HG02798 (cell line): ENCODE measurements around the gene PELI1.
"Not testable (repeated sequence)": the region's sequence is repeated elsewhere in the genome, so short reads cannot be mapped to it uniquely, and the experiment has no call there.

Experiments used
- ATAC-seq: cut with Tn5 transposase; IDR thresholded peaks from one replicate; pipeline ENCODE4 v1.9.1; 2021; ENCODE audit warnings: mild to moderate bottlenecking; ENCODE audit not compliant: unreplicated experiment, poor library complexity

The PELI1 gene

GRCh38 chr2:64094663-64095382, 49.4 kb downstream of the PELI1 start:
- ATAC-seq = no peak

GRCh38 chr2:64093341-64093740, 50.9 kb downstream of the PELI1 start:
- ATAC-seq = no peak

- peak; percentile 82 for ATAC-seq
Observed at GRCh38 chr2:64092502-64092901, 51.7 kb downstream of the PELI1 start.

DNA sequence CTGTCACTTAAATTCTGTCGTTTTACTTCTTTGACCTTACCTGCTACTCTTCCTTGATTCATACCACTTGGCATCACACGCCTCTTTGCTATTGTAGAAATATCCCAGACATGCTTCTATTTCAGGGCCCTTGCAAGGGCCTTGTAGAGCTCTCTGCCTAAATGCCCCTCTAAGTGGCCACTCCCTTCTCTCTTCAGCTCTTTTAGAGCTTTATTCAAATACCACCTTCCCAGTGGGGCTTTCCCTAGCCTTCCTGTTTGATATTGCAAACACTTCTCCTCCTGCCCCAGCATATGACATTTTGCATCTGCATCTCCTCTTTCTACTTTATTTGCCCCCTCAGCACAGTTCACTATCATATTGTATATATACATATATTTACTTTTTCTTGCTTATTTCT, 54.0 kb downstream of the PELI1 start:
- no peak for ATAC-seq

- no peak for ATAC-seq
Observed at GRCh38 chr2:64086347-64087082, 57.7 kb downstream of the PELI1 start.

- no peak for ATAC-seq
Observed at GRCh38 chr2:64085936-64086335, 58.3 kb downstream of the PELI1 start.

GRCh38 chr2:64081046-64081445, 63.2 kb downstream of the PELI1 start:
- ATAC-seq = no peak

GRCh38 chr2:64080179-64080578, 64.0 kb downstream of the PELI1 start:
- no peak for ATAC-seq

DNA sequence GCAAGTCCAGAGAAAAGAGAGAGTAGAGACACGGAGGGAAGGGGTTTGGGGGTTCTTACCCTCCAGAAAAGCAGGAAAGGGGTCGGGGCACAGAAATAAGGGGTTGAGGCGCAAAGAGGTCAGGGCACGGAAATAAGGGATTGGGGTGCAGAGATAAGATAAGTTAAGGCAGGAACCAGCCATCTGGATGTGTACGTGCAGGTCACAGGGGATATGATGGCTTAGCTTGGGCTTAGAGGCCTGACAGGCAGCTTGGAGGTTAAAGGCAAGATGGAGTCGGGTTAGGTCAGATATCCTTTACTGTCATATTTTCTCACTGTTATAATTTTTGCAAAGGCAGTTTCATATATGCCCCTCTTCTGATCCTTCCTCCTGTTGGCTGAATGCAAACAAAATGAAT, 64.5 kb downstream of the PELI1 start:
- not testable (repeated sequence) for ATAC-seq

- not testable (repeated sequence) for ATAC-seq
Observed at GRCh38 chr2:64076828-64077227, 67.4 kb downstream of the PELI1 start.

DNA sequence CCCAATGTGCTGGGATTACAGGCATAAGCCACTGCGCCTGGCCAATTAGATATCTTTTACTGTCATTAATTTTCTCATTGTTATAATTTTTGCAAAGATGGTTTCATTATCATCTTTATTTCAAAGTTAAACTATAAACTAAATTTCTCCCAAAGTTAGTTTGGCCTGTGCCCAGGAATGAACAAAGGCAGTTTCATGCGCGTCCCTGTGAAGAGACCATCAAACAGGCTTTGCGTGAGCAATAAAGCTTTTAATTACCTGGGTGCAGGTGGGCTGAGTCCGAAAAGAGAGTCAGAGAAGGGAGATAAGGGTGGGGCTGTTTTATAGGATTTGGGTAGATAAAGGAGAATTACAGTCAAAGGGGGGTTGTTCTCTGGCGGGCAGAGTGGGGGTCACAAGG, 69.6 kb downstream of the PELI1 start:
- ATAC-seq = not testable (repeated sequence)

DNA sequence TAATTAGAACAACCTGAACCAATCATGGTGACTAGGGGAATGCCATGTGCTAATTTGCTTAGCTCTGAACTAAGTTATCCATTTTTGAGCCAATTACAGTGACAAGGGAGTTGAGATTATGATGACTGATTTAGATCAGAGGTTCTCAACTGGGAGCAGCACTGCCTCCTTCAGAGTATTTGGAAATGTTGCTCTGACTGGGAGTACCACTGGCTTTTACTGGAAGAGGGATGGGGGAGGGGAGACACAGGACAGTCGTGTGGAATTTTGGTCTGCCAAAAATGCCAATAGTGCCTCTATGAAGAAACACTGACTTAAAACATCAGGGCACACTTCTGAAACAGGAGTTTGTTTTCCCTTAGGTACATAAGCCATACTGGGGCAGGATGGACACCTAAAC, 76.9 kb downstream of the PELI1 start:
- ATAC-seq = no peak

- ATAC-seq = no peak
Observed at GRCh38 chr2:64065516-64065915, 78.7 kb downstream of the PELI1 start.

GRCh38 chr2:64063924-64064331, 80.3 kb downstream of the PELI1 start:
- ATAC-seq = no peak

GRCh38 chr2:64063454-64063853, 80.8 kb downstream of the PELI1 start:
- ATAC-seq = no peak

DNA sequence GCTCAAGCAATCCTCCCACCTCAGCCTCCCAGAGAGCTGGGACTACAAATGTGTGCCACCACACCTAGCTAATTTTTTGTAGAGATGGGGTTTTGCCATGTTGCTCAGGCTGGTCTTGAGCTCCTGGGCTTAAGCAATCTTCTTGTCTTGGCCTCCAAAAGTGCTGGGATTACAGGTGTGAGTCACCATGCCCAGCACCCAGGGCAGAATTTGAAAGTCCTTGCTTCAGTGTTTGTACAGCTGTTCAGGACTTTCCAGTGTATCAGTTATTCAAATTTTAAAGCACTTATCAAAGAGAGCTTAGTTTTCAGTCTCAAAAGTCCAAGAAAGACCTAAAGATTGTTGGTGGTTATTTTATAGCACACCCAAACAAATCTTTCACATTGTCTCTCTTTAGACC, 81.4 kb downstream of the PELI1 start:
- peak; percentile 76 for ATAC-seq

DNA sequence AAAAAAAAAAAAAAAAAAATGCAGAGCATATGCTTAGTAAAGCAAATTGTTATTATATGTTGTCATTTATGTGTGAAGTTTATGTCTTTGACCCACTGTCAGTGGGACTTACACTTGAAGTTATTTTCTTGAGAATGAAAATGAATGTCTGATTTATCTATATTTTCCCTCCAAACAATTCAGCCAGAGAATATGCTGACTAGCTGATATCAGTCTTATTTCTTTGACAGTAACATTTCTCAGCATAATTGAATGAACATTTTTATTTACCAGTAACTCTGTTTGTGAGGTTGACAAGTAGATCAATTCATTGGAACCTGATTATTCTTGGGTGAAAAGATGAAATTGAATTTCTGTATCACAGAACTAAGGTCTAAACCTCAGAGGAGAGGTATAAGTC, 85.0 kb downstream of the PELI1 start:
- ATAC-seq = no peak

- no peak for ATAC-seq
Observed at GRCh38 chr2:64056021-64056420, 88.2 kb downstream of the PELI1 start.

DNA sequence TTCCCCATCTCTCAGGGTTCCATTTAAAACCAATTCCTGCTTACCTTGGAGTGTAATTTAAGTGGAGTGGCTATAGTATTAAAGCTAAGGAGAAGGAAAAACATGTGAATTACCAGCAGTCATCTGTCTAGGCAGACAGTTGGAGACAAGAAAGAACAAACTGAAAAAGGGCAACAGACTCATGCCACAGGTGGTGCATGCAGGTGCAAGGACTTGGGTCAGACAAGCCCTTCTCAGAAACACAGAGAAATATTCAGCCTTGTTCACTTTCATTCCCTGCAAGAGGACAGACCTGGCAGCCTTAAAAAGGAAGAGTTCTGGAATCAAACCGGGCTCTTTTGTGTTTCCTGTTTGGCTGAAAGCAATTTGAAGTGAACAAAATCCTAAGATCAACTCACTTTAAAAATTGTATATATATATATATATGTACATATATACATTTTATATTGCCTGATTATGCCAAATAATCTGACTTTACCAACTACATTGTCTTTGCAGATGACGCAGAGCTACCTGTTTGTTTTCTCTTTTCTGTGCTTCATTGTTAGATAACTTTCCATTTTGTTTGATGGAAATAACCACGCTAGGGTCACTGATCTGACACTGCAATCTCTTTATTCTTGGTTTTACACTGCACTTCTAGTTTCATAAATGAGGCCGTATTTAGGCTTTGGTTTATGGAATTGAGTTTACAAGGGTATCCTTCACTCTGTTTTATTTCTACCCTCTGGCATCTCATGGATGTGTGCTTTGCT, 89.9 kb downstream of the PELI1 start:
- peak; percentile 59 for ATAC-seq

- ATAC-seq = no peak
Observed at GRCh38 chr2:64052463-64053241, 91.6 kb downstream of the PELI1 start.
